K562 (cell line): Measurements from ENCODE around the gene GALNT9. TPM values are rescaled to one million over a fixed set of nuclear protein-coding genes. Genes with fewer than 3 reads are reported as not detected.

ENCODE experiments used
- BRCA1 ChIP-seq, 2 experiments: fragments of 450-650 bp in 1 of 2; sonication (generic) in 1 of 2; formaldehyde crosslinking in 1 of 2; IDR thresholded peaks; 2 replicates each; pipeline versions ENCODE4 v1.5.0 to v1.6.1; 2017 to 2020; ENCODE audit warnings: mild to moderate bottlenecking in 1 of 2, missing genetic modification reagents in 1 of 2
- DACH1 ChIP-seq: fragments of 450-650 bp; IDR thresholded peaks from 2 replicates; pipeline ENCODE4 v1.6.1; 2018; ENCODE audit not compliant: partially characterized antibody
- HLTF ChIP-seq: fragments of 450-650 bp; IDR thresholded peaks from 2 replicates; pipeline ENCODE4 v1.6.1; 2016
- MBD2 ChIP-seq: sonication (generic); IDR thresholded peaks from 2 replicates; pipeline ENCODE4 v1.6.1; 2016; ENCODE audit warnings: low read depth, borderline replicate concordance
- NCOA6 ChIP-seq: fragments of 450-650 bp; IDR thresholded peaks from 2 replicates; pipeline ENCODE4 v1.6.1; 2017; ENCODE audit warnings: mild to moderate bottlenecking
- NR2C1 ChIP-seq, 2 experiments: fragments of 450-650 bp; IDR thresholded peaks; 2 replicates each; pipeline ENCODE4 v1.6.1; 2017; ENCODE audit warnings: mild to moderate bottlenecking in 2 of 2, antibody characterized with exemption in 1 of 2, inconsistent platforms in 1 of 2, missing compliant biosample characterization in 1 of 2, missing genetic modification characterization in 1 of 2
- RBM22 ChIP-seq: fragments of 200-400 bp; formaldehyde crosslinking; IDR thresholded peaks from 2 replicates; pipeline ENCODE4 v1.6.1; 2018; ENCODE audit warnings: low read length, low read depth; ENCODE audit not compliant: poor library complexity, severe bottlenecking
- SIN3A ChIP-seq, 2 experiments: fragments of 150-350 bp in 1 of 2; IDR thresholded peaks; 2 replicates each; pipeline ENCODE4 v1.6.1; 2011 to 2016; ENCODE audit warnings: borderline replicate concordance in 2 of 2, low read depth in 2 of 2, low read length in 2 of 2, mild to moderate bottlenecking in 2 of 2, moderate library complexity in 2 of 2; ENCODE audit not compliant: control insufficient read depth in 1 of 2
- TCFL5 ChIP-seq: fragments of 250-450 bp; sonication (Bioruptor Pico); conservative IDR thresholded peaks from 2 replicates; pipeline ENCODE4 v1.6.1; 2021; ENCODE audit warnings: mild to moderate bottlenecking, moderate library complexity, matching md5 sums
- ZBTB17 ChIP-seq: fragments of 450-650 bp; formaldehyde crosslinking; IDR thresholded peaks from 2 replicates; pipeline ENCODE4 v1.4.0; 2020; ENCODE audit warnings: mild to moderate bottlenecking
- polyA plus RNA-seq, 8 experiments: library from polyadenylated mRNA; depleted of rRNA in 4 of 8; stranded (reverse) in 5 of 8; unstranded in 3 of 8; fragments of >200 nt; fragmentation: Nextera tagmentation in 2 of 8; fragmentation: Illumina TruSeq in 1 of 8; extraction: Ambion mirVana in 2 of 8; extraction: Trizol in 1 of 8; gene quantifications; 2 replicates each; pipeline versions ENCODE4 v1.2.1 to v1.2.3, GENCODE V29; 2011 to 2014; ENCODE audit warnings: inconsistent platforms in 1 of 8, missing spikeins in 1 of 8
- total RNA-seq, 7 experiments: library from RNA; depleted of rRNA in 6 of 7; stranded (reverse); fragments of >200 nt in 6 of 7; fragmentation: Illumina TruSeq in 2 of 7; extraction: Trizol in 2 of 7; gene quantifications; 2 replicates each; pipeline versions ENCODE4 v1.2.1 to v1.2.3, GENCODE V29; 2011 to 2021; ENCODE audit warnings: low replicate concordance in 1 of 7

The GALNT9 gene
- total and polyA plus RNA-seq, 9 of the 15 experiments (the other 6 are each of a cell fraction or from before 2014, with no cell fraction given), result not detected

- no peak for TF ChIP-seq NR2C1 (IDR thresholded peaks at IDR 0.05)
- no peak for TF ChIP-seq NR2C1 (tag; IDR thresholded peaks at IDR 0.05)
- no peak for TF ChIP-seq NCOA6
- no peak for TF ChIP-seq TCFL5
- no peak for TF ChIP-seq HLTF
- no peak for TF ChIP-seq ZBTB17 (CRISPR knock-in tag)
- no peak for TF ChIP-seq DACH1
- TF ChIP-seq RBM22, result no peak
- no peak for TF ChIP-seq BRCA1 (IDR thresholded peaks at IDR 0.05)
- no peak for TF ChIP-seq BRCA1 (CRISPR knock-in tag; IDR thresholded peaks at IDR 0.05)
- TF ChIP-seq SIN3A (IDR thresholded peaks at IDR 0.05; ENCODE audit: borderline replicate concordance in 2 of 2, control insufficient read depth in 1 of 2, low read depth in 2 of 2, low read length in 2 of 2), result no peak
- no peak for TF ChIP-seq MBD2
- TF ChIP-seq, all 486 proteins: peak for 0
Observed at GRCh38 chr12:132322206-132323132, 6.9 kb downstream of the GALNT9 start (continued).
